Right lobe of liver (tissue), 4 donors: Measurements from ENCODE around the gene EPHB1.

Source experiments
- CTCF ChIP-seq, 4 donors: fragments of 200-600 bp in 3 of 4; fragments of 450-650 bp in 1 of 4; IDR thresholded peaks; one replicate each; pipeline versions ENCODE4 v1.5.1 to v1.8.0; 2016 to 2022; ENCODE audit warnings: antibody characterized with exemption in 4 of 4, mild to moderate bottlenecking in 2 of 4
- POLR2A ChIP-seq: fragments of 450-650 bp; IDR thresholded peaks from one replicate; pipeline ENCODE4 v1.6.1; 2017; ENCODE audit warnings: antibody characterized with exemption, mild to moderate bottlenecking
- donor health status: DM: no; HTN: no; CAD: no.
- donor health status: DM: no; HTN: no; CAD: no.
- donor health status: DM: no; HTN: yes; CAD: no.

GRCh38 chr3:134752761-134753461 lies 42.1 kb upstream of the EPHB1 start:
- TF ChIP-seq CTCF (IDR thresholded peaks at IDR 0.05) (no peak), POLR2A (no peak)
